HepG2 (cell line): ENCODE measurements around the gene FOXRED2. TPM values are rescaled to one million over a fixed set of nuclear protein-coding genes. Genes with fewer than 3 reads are reported as not detected.

Experiments used
- ARID4A ChIP-seq: sonication (generic); formaldehyde crosslinking; IDR thresholded peaks from 2 replicates; pipeline ENCODE4 v1.5.0; 2020; ENCODE audit warnings: mild to moderate bottlenecking, missing genetic modification reagents, borderline replicate concordance
- CHD4 ChIP-seq: fragments of 200-600 bp; sonication (generic); IDR thresholded peaks from 2 replicates; pipeline ENCODE4 v1.7.0; 2017; ENCODE audit warnings: mild to moderate bottlenecking, low read length, borderline replicate concordance
- HMGA1 ChIP-seq: sonication (generic); formaldehyde crosslinking; conservative IDR thresholded peaks from 2 replicates; pipeline ENCODE4 v1.4.0; 2020; ENCODE audit warnings: missing genetic modification reagents
- MEIS2 ChIP-seq: sonication (generic); formaldehyde crosslinking; IDR thresholded peaks from 2 replicates; pipeline ENCODE4 v1.9.0; 2021; ENCODE audit warnings: mild to moderate bottlenecking, missing genetic modification reagents
- MNT ChIP-seq: fragments of 450-650 bp; IDR thresholded peaks from 2 replicates; pipeline ENCODE4 v1.6.1; 2016
- NONO ChIP-seq, 2 experiments: fragments of 450-650 bp in 1 of 2; sonication (generic) in 1 of 2; formaldehyde crosslinking in 1 of 2; IDR thresholded peaks in 1 of 2; conservative IDR thresholded peaks in 1 of 2; 2 replicates each; pipeline versions ENCODE4 v1.6.1 to v1.8.0; 2017 to 2022; ENCODE audit warnings: mild to moderate bottlenecking in 1 of 2, missing genetic modification reagents in 1 of 2, moderate library complexity in 1 of 2
- NR0B2 ChIP-seq: sonication (generic); formaldehyde crosslinking; IDR thresholded peaks from 2 replicates; pipeline ENCODE4 v1.4.0; 2020; ENCODE audit warnings: mild to moderate bottlenecking, missing genetic modification reagents
- PHF5A ChIP-seq: IDR thresholded peaks from one replicate; pipeline ENCODE4 v1.6.1; 2018; ENCODE audit warnings: low read depth, missing genetic modification reagents; ENCODE audit not compliant: unreplicated experiment
- SIN3A ChIP-seq: IDR thresholded peaks from 2 replicates; pipeline ENCODE4 v1.6.1; 2011; ENCODE audit warnings: low read depth, mild to moderate bottlenecking, control low read depth, low read length, borderline replicate concordance
- SNAI1 ChIP-seq: sonication (generic); formaldehyde crosslinking; IDR thresholded peaks from 2 replicates; pipeline ENCODE4 v1.5.0; 2020; ENCODE audit warnings: mild to moderate bottlenecking, missing genetic modification reagents, borderline replicate concordance
- SUZ12 ChIP-seq: fragments of 150-350 bp; IDR thresholded peaks from 2 replicates; pipeline ENCODE4 v1.6.1; 2014; ENCODE audit warnings: low read depth, low read length
- TARDBP ChIP-seq: sonication (generic); formaldehyde crosslinking; IDR thresholded peaks from 2 replicates; pipeline ENCODE4 v1.8.0; 2022; ENCODE audit warnings: mild to moderate bottlenecking, missing genetic modification reagents
- ZGPAT ChIP-seq: IDR thresholded peaks from 2 replicates; pipeline ENCODE4 v1.6.1; 2016; ENCODE audit warnings: mild to moderate bottlenecking
- ZNF253 ChIP-seq: sonication (generic); formaldehyde crosslinking; IDR thresholded peaks from 2 replicates; pipeline ENCODE4 v1.8.0; 2022; ENCODE audit warnings: mild to moderate bottlenecking, missing genetic modification reagents, borderline replicate concordance
- ZNF280B ChIP-seq: sonication (generic); formaldehyde crosslinking; IDR thresholded peaks from 2 replicates; pipeline ENCODE4 v1.5.0; 2020; ENCODE audit warnings: missing genetic modification reagents, mild to moderate bottlenecking, borderline replicate concordance
- ZNF282 ChIP-seq: fragments of 450-650 bp; IDR thresholded peaks from 2 replicates; pipeline ENCODE4 v1.6.1; 2018; ENCODE audit not compliant: partially characterized antibody
- ZNF343 ChIP-seq: sonication (generic); formaldehyde crosslinking; IDR thresholded peaks from 2 replicates; pipeline ENCODE4 v1.4.0; 2020; ENCODE audit warnings: mild to moderate bottlenecking, missing genetic modification reagents
- ZNF441 ChIP-seq: sonication (generic); formaldehyde crosslinking; IDR thresholded peaks from 2 replicates; pipeline ENCODE4 v1.7.0; 2021; ENCODE audit warnings: missing genetic modification reagents, borderline replicate concordance
- ZNF615 ChIP-seq: sonication (generic); formaldehyde crosslinking; IDR thresholded peaks from 2 replicates; pipeline ENCODE4 v1.5.0; 2020; ENCODE audit warnings: mild to moderate bottlenecking, missing genetic modification reagents, borderline replicate concordance
- ZNF878 ChIP-seq: sonication (generic); formaldehyde crosslinking; IDR thresholded peaks from 2 replicates; pipeline ENCODE4 v1.8.1; 2023; ENCODE audit warnings: mild to moderate bottlenecking, missing genetic modification reagents, moderate library complexity
- polyA plus RNA-seq, 8 experiments: library from polyadenylated mRNA; depleted of rRNA in 3 of 8; stranded (reverse) in 7 of 8; unstranded in 1 of 8; fragments of >200 nt; fragmentation: Illumina TruSeq in 4 of 8; extraction: Trizol in 4 of 8; gene quantifications; 2 replicates each; pipeline versions ENCODE4 v1.2.1 to v1.2.3, GENCODE V29; 2011 to 2016; ENCODE audit warnings: low read depth in 4 of 8, missing spikeins in 1 of 8, mixed read lengths in 1 of 8; ENCODE audit not compliant: insufficient read depth in 1 of 8
- total RNA-seq, 5 experiments: library from RNA; depleted of rRNA; stranded (reverse); fragments of >200 nt; fragmentation: Illumina TruSeq; extraction: Trizol; gene quantifications; 2 replicates each; pipeline ENCODE4 v1.2.3, GENCODE V29; 2016; ENCODE audit warnings: low read depth in 1 of 5

Gene FOXRED2
- total and polyA plus RNA-seq, 2 of the 13 experiments (the other 11 are each of a cell fraction or from before 2014, with no cell fraction given) = 9.3 to 28.1 TPM

- TF ChIP-seq ARID4A (CRISPR knock-in tag) (no peak), ZNF280B (no peak), MEIS2 (no peak), TARDBP (CRISPR knock-in tag) (0 out of 2 replicates have a peak, but pooled peaks have one; percentile 30), SUZ12 (no peak), MNT (no peak), ZGPAT (CRISPR knock-in tag) (0 out of 2 replicates have a peak, but pooled peaks have one; percentile 24), SIN3A (no peak), PHF5A (CRISPR knock-in tag) (no peak), ZNF441 (no peak), SNAI1 (CRISPR knock-in tag) (no peak), NONO (IDR thresholded peaks at IDR 0.05) (no peak), NONO (CRISPR knock-in tag; conservative IDR thresholded peaks at IDR 0.05) (no peak), ZNF878 (CRISPR knock-in tag) (no peak), CHD4 (no peak), ZNF253 (CRISPR knock-in tag) (no peak), ZNF615 (no peak), NR0B2 (CRISPR knock-in tag) (no peak), HMGA1 (no peak), ZNF282 (no peak), ZNF343 (CRISPR knock-in tag) (no peak)
These were observed 61.6 kb downstream of the FOXRED2 start (continued) for GRCh38 chr22:36445158-36445668.
